Measurements from ENCODE around the gene TIGD3. TPM values are rescaled to one million over a fixed set of nuclear protein-coding genes. Genes with fewer than 3 reads are reported as not detected.
"Not testable (repeated sequence)": the region's sequence is repeated elsewhere in the genome, so short reads cannot be mapped to it uniquely, and the experiment has no call there.

Gene TIGD3
- total RNA-seq, 2 experiments from 2014 or later, result 0.32 to 0.62 TPM

DNA sequence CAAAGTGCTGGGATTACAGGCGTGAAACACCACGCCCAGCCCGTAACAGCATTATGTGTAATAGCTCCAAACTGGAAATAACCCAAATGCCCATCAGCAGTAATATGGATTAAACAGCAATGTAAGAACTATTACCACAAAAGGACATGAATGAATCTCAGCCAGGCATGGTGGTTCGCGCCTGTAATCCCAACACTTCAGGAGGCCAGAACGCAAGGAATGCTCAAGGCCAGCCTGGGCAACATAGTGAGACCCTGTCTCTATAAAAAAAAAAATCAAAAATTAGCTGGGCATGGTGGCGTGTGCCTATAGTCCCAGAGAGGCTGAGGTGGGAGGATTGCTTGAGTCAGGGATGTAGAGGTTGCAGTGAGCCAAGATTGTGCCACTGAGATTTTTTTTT, 24.0 kb upstream of the TIGD3 start:
- H3K36me3 Mint-ChIP-seq (ENCODE audit: low read depth), result peaks cover 5% of the 10 kb centered on the region
- H3K27ac Mint-ChIP-seq, result no peak overlapping the region
- no peak overlapping the region for H3K4me3 Mint-ChIP-seq
- DNase-seq, result no peak
- H3K27me3 Mint-ChIP-seq (ENCODE audit: low read depth), result no peaks in the 10 kb centered on the region
- intact Hi-C loops (cut with micrococcal nuclease), result loop anchor here (1.0 to 5.0 kb wide), 8 partner anchors 15 to 318 kb away; partner anchors contain the start of genes POLA2 and TM7SF2
- peaks cover 17% of the 10 kb centered on the region for H3K4me1 Mint-ChIP-seq (ENCODE audit: low read depth)
- CTCF ChIA-PET, result interaction anchor here (0.5 to 9.2 kb wide), 33 partner anchors 8 to 721 kb away, joined by 3 to 161 read pairs (median 4); partner anchors contain the start of genes CAPN1, CDC42EP2 and POLA2
- no peaks in the 10 kb centered on the region for H3K9me3 Mint-ChIP-seq

DNA sequence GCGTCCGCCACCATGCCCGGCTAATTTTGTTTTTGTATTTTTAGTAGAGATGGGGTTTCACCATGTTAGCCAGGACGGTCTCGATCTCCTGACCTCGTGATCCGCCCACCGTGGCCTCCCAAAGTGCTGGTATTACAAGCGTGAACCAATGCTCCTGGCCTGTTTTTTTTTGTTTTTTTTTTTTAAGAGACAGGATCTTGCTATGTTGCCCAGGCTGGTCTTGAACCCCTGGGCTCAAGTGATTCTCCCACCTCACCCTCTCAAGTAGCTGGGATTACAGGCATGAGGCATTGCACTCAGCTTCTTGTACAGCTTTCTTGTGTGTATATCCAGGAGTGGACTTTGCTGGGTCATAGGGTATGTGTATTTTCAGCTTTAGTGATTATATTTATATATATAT, 22.0 kb upstream of the TIGD3 start:
- not testable (repeated sequence) for H3K9me3 Mint-ChIP-seq; H3K27me3 Mint-ChIP-seq (ENCODE audit: low read depth); H3K27ac Mint-ChIP-seq; H3K36me3 Mint-ChIP-seq (ENCODE audit: low read depth); H3K4me3 Mint-ChIP-seq; DNase-seq
- intact Hi-C loops (cut with micrococcal nuclease), result loop anchor here (2.0 to 5.0 kb wide), 6 partner anchors 22 to 220 kb away; partner anchors contain the start of genes POLA2, TIGD3 and TM7SF2
- CTCF ChIA-PET, result interaction anchor here (0.6 to 9.2 kb wide), 11 partner anchors 16 to 234 kb away, joined by 3 to 161 read pairs (median 5); partner anchors contain the start of genes CAPN1, CDC42EP2 and POLA2
- H3K4me1 Mint-ChIP-seq (ENCODE audit: low read depth), result peaks cover 23% of the 10 kb centered on the region

DNA sequence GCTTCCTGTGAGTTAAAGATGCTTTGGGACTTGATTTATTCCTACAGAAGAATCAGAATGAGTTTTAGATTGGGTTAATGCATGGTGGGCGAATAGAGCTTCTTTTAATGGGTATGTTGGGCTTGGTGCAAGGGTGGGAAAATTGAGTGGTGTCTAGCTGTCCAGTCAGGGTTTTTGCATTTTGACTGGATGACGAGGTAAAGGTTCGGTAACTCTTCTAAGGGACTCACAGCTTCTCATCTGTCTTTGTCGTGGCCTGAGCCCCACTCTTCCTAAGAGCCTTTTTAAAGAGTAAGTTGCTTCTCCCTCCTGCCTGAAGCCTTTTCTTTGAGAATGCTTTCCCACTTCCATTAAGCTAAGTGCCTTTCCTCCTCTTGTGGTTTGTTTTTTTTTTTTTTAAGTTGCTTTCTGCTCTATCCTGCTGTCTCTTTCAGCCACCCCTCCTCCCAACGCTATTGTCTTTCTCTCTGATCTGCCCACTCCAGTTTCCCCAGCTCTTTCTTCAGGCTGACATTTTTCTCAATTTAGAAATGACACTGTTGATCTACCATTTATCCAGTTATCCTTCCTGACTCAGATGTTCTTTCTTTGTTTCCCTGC, 19.8 kb upstream of the TIGD3 start:
- no peaks in the 10 kb centered on the region for H3K27me3 Mint-ChIP-seq (ENCODE audit: low read depth)
- H3K4me1 Mint-ChIP-seq (ENCODE audit: low read depth), result peaks cover 34% of the 10 kb centered on the region
- H3K4me3 Mint-ChIP-seq, result peak overlapping the region; percentile 93
- intact Hi-C loops (cut with micrococcal nuclease), result loop anchor here (5.0 kb wide), 5 partner anchors 57 to 222 kb away; partner anchors contain the start of genes POLA2 and TM7SF2
- H3K27ac Mint-ChIP-seq, result peak overlapping the region; percentile 85
- H3K36me3 Mint-ChIP-seq (ENCODE audit: low read depth), result peaks cover 7% of the 10 kb centered on the region
- DNase-seq, result no peak
- CTCF ChIA-PET, result interaction anchor here (0.6 to 9.2 kb wide), 3 partner anchors 18 to 30 kb away, joined by 4 to 161 read pairs (median 7); partner anchors contain the start of gene CDC42EP2
- no peaks in the 10 kb centered on the region for H3K9me3 Mint-ChIP-seq

DNA sequence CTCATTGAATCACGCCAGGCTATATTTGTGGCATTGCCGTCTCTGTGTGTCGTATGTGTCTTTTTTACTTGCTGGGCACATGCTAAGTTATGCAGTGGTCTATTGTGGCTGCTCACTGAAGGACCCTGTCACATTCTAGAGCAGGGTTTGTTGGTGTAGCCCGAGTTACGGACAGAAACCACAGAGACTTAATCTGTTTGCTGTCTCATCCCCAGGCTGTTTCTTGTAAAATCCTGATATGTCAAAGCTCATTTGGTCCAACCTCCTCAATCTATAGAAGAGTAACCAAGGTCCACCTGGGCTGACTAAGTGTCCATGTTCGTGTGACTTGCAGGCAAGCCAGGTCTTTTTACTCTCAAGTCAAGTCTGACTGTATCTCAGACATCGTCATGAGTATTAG, 15.9 kb upstream of the TIGD3 start:
- H3K36me3 Mint-ChIP-seq (ENCODE audit: low read depth), result peaks cover 18% of the 10 kb centered on the region
- H3K9me3 Mint-ChIP-seq, result no peaks in the 10 kb centered on the region
- CTCF ChIA-PET, result interaction anchor here (1.0 to 2.6 kb wide), 4 partner anchors 9 to 172 kb away, joined by 3 to 9 read pairs (median 6); partner anchors contain the start of gene CDC42EP2

DNA sequence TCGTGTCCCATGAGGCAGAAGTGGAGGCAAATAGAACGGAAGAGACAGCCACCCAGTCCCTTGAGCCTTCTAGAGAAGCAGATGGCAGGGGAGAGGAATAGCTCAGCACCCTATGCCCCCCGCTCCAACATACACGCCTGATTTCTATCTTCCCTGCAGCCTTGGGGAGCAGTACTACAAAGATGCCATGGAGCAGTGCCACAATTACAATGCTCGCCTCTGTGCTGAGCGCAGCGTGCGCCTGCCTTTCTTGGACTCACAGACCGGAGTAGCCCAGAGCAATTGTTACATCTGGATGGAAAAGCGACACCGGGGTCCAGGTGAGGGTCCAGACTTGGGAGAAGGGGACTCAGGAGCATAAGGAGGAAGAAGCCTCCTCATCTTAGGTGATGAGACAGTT, 14.3 kb upstream of the TIGD3 start:
- Mint-ChIP-seq H3K36me3 (ENCODE audit: low read depth) (peaks cover 19% of the 10 kb centered on the region), H3K9me3 (no peaks in the 10 kb centered on the region), H3K27me3 (ENCODE audit: low read depth) (no peaks in the 10 kb centered on the region), H3K27ac (no peak overlapping the region), H3K4me3 (no peak overlapping the region), H3K4me1 (ENCODE audit: low read depth) (peaks cover 28% of the 10 kb centered on the region)
- CTCF ChIA-PET, result interaction anchor here (1.0 kb wide), 1 partner anchor 11 kb away, joined by 3 read pairs; no protein-coding TSS in a partner anchor
- DNase-seq, result no peak
- intact Hi-C loops (cut with micrococcal nuclease), result no loop called here

More for the DNA sequence above, 15.9 kb upstream of the TIGD3 start:
- Mint-ChIP-seq H3K27ac (no peak overlapping the region), H3K4me3 (no peak overlapping the region), H3K4me1 (ENCODE audit: low read depth) (peaks cover 36% of the 10 kb centered on the region), H3K27me3 (ENCODE audit: low read depth) (no peaks in the 10 kb centered on the region)
- DNase-seq, result no peak
- intact Hi-C loops (cut with micrococcal nuclease), result no loop called here

DNA sequence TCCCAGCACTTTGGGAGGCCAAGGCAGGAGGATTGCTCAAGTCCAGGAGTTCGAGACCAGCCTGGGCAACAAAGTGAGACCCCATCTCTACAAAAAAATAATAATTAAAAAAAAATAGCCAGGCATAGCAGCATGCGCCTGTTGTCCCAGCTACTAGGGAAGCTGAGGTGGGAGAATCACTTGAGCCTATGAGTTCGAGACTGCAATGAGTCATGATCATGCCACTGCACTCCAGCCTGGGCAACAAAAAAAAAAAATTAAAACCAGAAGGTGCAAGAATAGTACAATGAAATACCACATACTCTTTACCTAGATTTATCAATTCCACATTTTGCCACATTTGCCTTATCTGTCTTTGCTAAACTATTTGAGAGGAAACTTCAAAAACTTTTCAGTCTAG, 12.7 kb upstream of the TIGD3 start:
- H3K36me3 Mint-ChIP-seq (ENCODE audit: low read depth), result peaks cover 22% of the 10 kb centered on the region
- H3K4me1 Mint-ChIP-seq (ENCODE audit: low read depth), result peaks cover 19% of the 10 kb centered on the region
- CTCF ChIA-PET, result interaction anchor here (1.0 kb wide), 1 partner anchor 26 kb away, joined by 4 read pairs; no protein-coding TSS in a partner anchor
- H3K4me3 Mint-ChIP-seq, result no peak overlapping the region
- DNase-seq, result no peak
- intact Hi-C loops (cut with micrococcal nuclease), result no loop called here
- H3K9me3 Mint-ChIP-seq, result no peaks in the 10 kb centered on the region
- H3K27ac Mint-ChIP-seq, result no peak overlapping the region
- no peaks in the 10 kb centered on the region for H3K27me3 Mint-ChIP-seq (ENCODE audit: low read depth)

DNA sequence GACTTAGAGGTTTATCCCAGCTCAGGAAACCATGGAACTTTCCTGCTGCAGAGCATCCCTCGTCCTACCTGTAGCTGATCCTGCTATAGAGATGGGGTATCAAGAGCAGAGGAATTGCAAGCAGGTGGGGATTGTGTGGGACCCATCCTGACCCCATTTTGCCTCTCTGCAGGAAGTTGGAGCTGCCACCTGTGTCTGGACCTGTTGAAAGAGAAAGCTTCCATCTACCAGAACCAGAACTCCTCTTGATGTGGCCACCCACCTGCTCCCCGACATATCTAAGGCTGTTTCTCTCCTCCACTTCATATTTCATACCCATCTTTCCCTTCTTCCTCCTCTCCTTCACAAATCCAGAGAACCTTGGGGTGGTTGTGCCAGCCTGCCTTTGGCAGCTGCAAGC, 3.0 kb upstream of the TIGD3 start:
- Mint-ChIP-seq H3K4me3 (no peak overlapping the region), H3K4me1 (ENCODE audit: low read depth) (peaks cover 11% of the 10 kb centered on the region), H3K27me3 (ENCODE audit: low read depth) (no peaks in the 10 kb centered on the region), H3K9me3 (no peaks in the 10 kb centered on the region), H3K36me3 (ENCODE audit: low read depth) (peaks cover 4% of the 10 kb centered on the region), H3K27ac (no peak overlapping the region)
- no peak for DNase-seq
- intact Hi-C loops (cut with micrococcal nuclease), result no loop called here
- CTCF ChIA-PET, result interaction anchor here (0.6 to 1.9 kb wide), 4 partner anchors 10 to 126 kb away, joined by 3 to 12 read pairs (median 4); no protein-coding TSS in a partner anchor

DNA sequence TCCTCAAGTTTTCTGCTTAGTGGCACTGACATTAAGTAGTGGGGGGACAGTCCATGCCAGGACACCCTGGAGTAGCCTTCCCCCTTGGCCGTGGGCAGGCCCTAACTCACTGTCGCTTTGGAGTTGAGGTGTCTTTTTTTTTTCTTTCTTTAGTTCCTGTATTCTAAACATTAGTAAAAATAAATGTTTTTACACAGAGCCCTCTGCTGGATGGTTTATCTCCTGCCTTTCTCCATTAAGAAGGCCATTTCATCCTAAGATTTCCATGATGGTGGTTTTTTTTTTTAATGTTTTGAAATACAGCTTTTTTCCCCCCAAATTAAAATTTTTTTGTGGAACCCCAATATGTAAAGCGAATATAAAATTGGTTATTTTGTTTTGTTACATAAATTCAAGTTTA, 1.8 kb upstream of the TIGD3 start:
- intact Hi-C loops (cut with micrococcal nuclease), result no loop called here
- Mint-ChIP-seq H3K4me1 (ENCODE audit: low read depth) (peaks cover 11% of the 10 kb centered on the region), H3K27me3 (ENCODE audit: low read depth) (no peaks in the 10 kb centered on the region), H3K27ac (no peak overlapping the region), H3K4me3 (no peak overlapping the region), H3K9me3 (no peaks in the 10 kb centered on the region), H3K36me3 (ENCODE audit: low read depth) (peaks cover 1% of the 10 kb centered on the region)
- DNase-seq, result no peak
- CTCF ChIA-PET, result interaction anchor here (0.7 to 1.9 kb wide), 5 partner anchors 20 to 130 kb away, joined by 3 to 12 read pairs (median 4); partner anchors contain the start of gene CDC42EP2

DNA sequence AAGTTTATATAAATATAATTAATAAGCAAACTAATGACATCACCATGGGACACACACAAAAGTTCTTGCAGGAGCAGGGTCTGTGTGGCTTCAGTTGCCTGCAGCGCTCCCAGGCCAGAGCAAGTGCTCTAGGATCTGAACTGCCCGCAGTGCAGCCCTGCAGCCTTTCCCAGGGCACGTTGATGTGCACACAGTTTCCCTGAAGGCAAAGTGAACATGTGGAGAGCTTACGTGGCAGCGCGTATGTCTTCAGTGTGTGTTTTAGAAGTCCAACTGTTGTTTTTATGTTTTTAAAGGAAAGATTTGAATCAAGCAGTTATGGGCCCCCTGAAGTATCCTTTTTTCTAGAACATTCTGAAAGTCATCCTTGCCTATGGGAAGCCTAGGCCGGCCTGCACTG, 1.2 kb upstream of the TIGD3 start:
- Mint-ChIP-seq H3K4me1 (ENCODE audit: low read depth) (peaks cover 11% of the 10 kb centered on the region), H3K27me3 (ENCODE audit: low read depth) (no peaks in the 10 kb centered on the region), H3K27ac (no peak overlapping the region), H3K4me3 (peak overlapping the region; percentile 38), H3K36me3 (ENCODE audit: low read depth) (no peaks in the 10 kb centered on the region), H3K9me3 (no peaks in the 10 kb centered on the region)
- DNase-seq, result no peak
- CTCF ChIA-PET, result interaction anchor here (0.7 to 1.7 kb wide), 4 partner anchors 21 to 130 kb away, joined by 3 to 4 read pairs (median 4); partner anchors contain the start of gene CDC42EP2
- intact Hi-C loops (cut with micrococcal nuclease), result no loop called here

DNA sequence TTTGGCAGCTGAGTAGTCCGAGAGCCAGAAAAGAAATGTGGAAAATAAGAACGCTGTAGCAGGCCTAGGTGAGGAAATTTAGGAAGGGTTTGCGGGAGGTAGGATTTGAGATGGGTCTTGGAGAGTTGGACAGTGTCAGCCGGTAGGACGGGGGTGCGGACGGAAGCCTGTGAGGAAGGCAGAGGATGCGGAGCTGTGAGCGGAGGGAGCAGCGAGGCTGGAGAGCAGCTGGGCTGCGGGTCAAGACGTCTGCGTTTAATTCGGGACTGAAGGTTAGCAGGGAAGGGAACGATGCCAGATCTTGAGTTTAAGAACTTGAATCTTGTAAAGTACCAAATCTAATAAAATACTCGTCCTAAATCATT, 669 bp upstream of the TIGD3 start:
- no peak for DNase-seq
- CTCF ChIA-PET, result interaction anchor here (1.0 to 1.7 kb wide), 2 partner anchors 36 to 39 kb away, joined by 3 to 4 read pairs; partner anchors contain the start of gene CDC42EP2
- Mint-ChIP-seq H3K27ac (peak overlapping the region; percentile 67), H3K4me3 (peak overlapping the region; percentile 38), H3K27me3 (ENCODE audit: low read depth) (no peaks in the 10 kb centered on the region), H3K9me3 (no peaks in the 10 kb centered on the region), H3K36me3 (ENCODE audit: low read depth) (no peaks in the 10 kb centered on the region), H3K4me1 (ENCODE audit: low read depth) (peaks cover 11% of the 10 kb centered on the region)
- intact Hi-C loops (cut with micrococcal nuclease), result loop anchor here (1.0 to 2.0 kb wide), 2 partner anchors 21 to 129 kb away; partner anchors contain the start of gene DPF2

DNA sequence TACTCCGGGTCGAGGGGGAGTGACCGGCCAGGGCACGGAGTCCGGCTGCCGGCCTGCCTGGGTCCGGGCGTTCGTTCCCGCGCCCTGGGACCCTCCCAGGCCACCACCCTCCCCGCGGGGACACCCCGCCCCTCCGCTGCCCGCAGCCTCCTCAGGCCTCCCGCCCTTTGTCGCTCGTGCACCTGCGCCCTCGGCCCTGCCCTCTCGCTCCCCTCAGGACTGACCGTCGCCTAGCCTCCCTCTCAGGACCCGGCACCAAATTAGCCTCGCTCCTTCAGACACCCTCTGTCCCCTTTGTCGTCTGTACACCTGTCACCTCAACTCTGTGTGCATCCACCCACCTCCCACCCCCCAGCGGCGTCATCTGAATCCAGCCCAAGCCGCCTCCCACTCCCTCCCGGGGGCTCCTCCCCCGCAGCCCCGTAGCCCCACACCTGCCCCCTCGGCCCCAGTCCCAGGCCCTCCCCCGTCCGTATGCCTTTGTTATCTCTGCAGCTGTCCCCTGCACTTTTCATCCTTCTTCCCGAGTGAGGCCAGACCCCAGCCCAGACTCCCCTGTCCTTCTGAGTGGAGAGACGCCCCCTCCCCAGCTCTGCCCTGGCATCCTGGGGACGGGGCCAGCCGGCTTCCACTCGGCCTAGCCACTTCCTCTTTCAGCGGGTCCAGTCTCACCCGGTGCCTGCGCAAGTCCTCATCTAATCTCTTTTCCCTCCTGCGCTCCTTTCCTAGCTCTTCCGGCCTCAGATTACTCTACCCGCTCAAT, 643 bp downstream of the TIGD3 start:
- intact Hi-C loops (cut with micrococcal nuclease), result loop anchor here (2.0 kb wide), 1 partner anchor 22 kb away; the partner anchor contains the start of gene DPF2
- peak overlapping the region; percentile 84 for H3K4me3 Mint-ChIP-seq

More for the DNA sequence above, 643 bp downstream of the TIGD3 start:
- no peaks in the 10 kb centered on the region for H3K27me3 Mint-ChIP-seq (ENCODE audit: low read depth)
- peak; percentile 59 for DNase-seq
- no peaks in the 10 kb centered on the region for H3K36me3 Mint-ChIP-seq (ENCODE audit: low read depth)
- H3K4me1 Mint-ChIP-seq (ENCODE audit: low read depth), result peaks cover 11% of the 10 kb centered on the region
- no peak overlapping the region for H3K27ac Mint-ChIP-seq
- H3K9me3 Mint-ChIP-seq, result no peaks in the 10 kb centered on the region
- CTCF ChIA-PET, result interaction anchor here (1.1 to 1.6 kb wide), 2 partner anchors 25 to 155 kb away, joined by 4 to 7 read pairs; no protein-coding TSS in a partner anchor

All from activated naive CD4-positive, alpha-beta T cell treated with anti-CD3 and anti-CD28 coated beads for 36 hours (primary cell).